SK-N-SH treated with all-trans-retinoic acid at 6 μM for 48 hours (cell line): ENCODE results near the gene MRPS18B.

ENCODE experiments used
- ARNTL ChIP-seq: fragments of 450-650 bp; formaldehyde crosslinking; IDR thresholded peaks from 2 replicates; pipeline ENCODE4 v1.5.0; 2020; ENCODE audit warnings: low read depth, mild to moderate bottlenecking, moderate library complexity, borderline replicate concordance
- BACH2 ChIP-seq: fragments of 250-450 bp; sonication (Bioruptor Pico); IDR thresholded peaks from 2 replicates; pipeline ENCODE4 v1.9.0; 2021; ENCODE audit warnings: mild to moderate bottlenecking, borderline replicate concordance
- ESRRG ChIP-seq: fragments of 250-450 bp; sonication (Bioruptor Pico); IDR thresholded peaks from 2 replicates; pipeline ENCODE4 v1.6.1; 2021; ENCODE audit warnings: mild to moderate bottlenecking
- TOX ChIP-seq: fragments of 250-450 bp; sonication (Bioruptor Pico); IDR thresholded peaks from 2 replicates; pipeline ENCODE4 v1.8.0; 2021; ENCODE audit warnings: mild to moderate bottlenecking, moderate library complexity, borderline replicate concordance
- ZC3H10 ChIP-seq: fragments of 250-450 bp; sonication (Bioruptor Pico); IDR thresholded peaks from 2 replicates; pipeline ENCODE4 v1.5.1; 2021; ENCODE audit warnings: mild to moderate bottlenecking, moderate library complexity
- ZFP3 ChIP-seq: fragments of 250-450 bp; sonication (Bioruptor Pico); IDR thresholded peaks from 2 replicates; pipeline ENCODE4 v1.5.0; 2020; ENCODE audit warnings: mild to moderate bottlenecking, moderate library complexity
- ZFP30 ChIP-seq: fragments of 450-650 bp; formaldehyde crosslinking; IDR thresholded peaks from 2 replicates; pipeline ENCODE4 v1.5.0; 2022; ENCODE audit warnings: mild to moderate bottlenecking, moderate library complexity
- ZNF70 ChIP-seq: fragments of 450-650 bp; formaldehyde crosslinking; IDR thresholded peaks from 2 replicates; pipeline ENCODE4 v1.5.0; 2020; ENCODE audit warnings: mild to moderate bottlenecking, moderate library complexity

GRCh38 chr6:30655743-30656094 lies 38.1 kb downstream of the MRPS18B start:
- TF ChIP-seq ZFP3 (CRISPR knock-in tag) (no peak), ARNTL (CRISPR knock-in tag) (no peak), ZFP30 (CRISPR knock-in tag) (no peak), ZNF70 (CRISPR knock-in tag) (no peak), BACH2 (no peak), ZC3H10 (CRISPR knock-in tag) (no peak), TOX (no peak), ESRRG (no peak)
